MG63 (cell line): Measurements from ENCODE around the gene CNR2. TPM values are rescaled to one million over a fixed set of nuclear protein-coding genes. Genes with fewer than 3 reads are reported as not detected.
A peak's percentile ranks its signal among the peaks of the same experiment; 100 is the strongest.
"Not testable (repeated sequence)": the region's sequence is repeated elsewhere in the genome, so short reads cannot be mapped to it uniquely, and the experiment has no call there.

ENCODE experiments used
- DNase-seq: peaks from one replicate; pipeline ENCODE4 v3.0.0-alpha.2; 2020
- H3K27me3 ChIP-seq: fragments of 250-450 bp; sonication (Bioruptor Pico); 2 replicates; pipeline ENCODE4 v1.5.1; 2020; ENCODE audit warnings: mild to moderate bottlenecking, moderate library complexity
- H3K36me3 ChIP-seq: fragments of 250-450 bp; sonication (Bioruptor Pico); 2 replicates; pipeline ENCODE4 v1.5.1; 2020; ENCODE audit warnings: mild to moderate bottlenecking, moderate library complexity
- H3K4me3 ChIP-seq: fragments of 250-450 bp; sonication (Bioruptor Pico); 2 replicates; pipeline ENCODE4 v1.5.1; 2020; ENCODE audit warnings: mild to moderate bottlenecking, moderate library complexity
- H3K9me3 ChIP-seq: fragments of 250-450 bp; sonication (Bioruptor Pico); 2 replicates; pipeline ENCODE4 v1.5.1; 2020; ENCODE audit warnings: mild to moderate bottlenecking, moderate library complexity
- total RNA-seq: library from RNA; depleted of rRNA; stranded (reverse); fragments of >200 nt; shearing (Covaris generic); gene quantifications from 2 replicates; pipeline ENCODE4 v1.2.3, GENCODE V29; 2014; ENCODE audit warnings: low replicate concordance

CNR2 gene
- total RNA-seq, 1 experiment from 2014 or later = not detected

DNA sequence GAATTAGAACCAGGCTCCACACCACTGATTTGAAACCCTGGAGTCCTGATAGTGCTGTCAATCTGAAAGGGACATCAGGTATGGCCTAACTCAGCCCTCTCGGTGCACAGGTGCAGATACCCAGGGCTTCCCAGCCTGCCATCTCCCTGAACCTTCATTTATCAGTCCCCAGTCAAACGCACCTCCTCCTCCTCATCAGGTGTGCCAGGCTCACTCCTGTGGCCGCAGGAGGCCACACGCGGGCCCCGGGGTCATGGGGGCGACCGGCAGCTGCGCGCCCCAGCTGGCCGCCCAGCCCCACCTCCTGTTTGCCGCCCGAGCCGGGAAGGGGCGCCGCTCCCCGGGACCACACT is 45.6 kb downstream of the CNR2 start:
- Histone ChIP-seq H3K9me3 (no peaks in the 10 kb centered on the region), H3K4me3 (peak overlapping the region; percentile 58)
- DNase-seq = no peak

GRCh38 chr1:23865543-23865930 is 47.6 kb downstream of the CNR2 start:
- Histone ChIP-seq H3K27me3 (no peaks in the 10 kb centered on the region), H3K4me3 (no peak overlapping the region), H3K9me3 (no peaks in the 10 kb centered on the region), H3K36me3 (no peaks in the 10 kb centered on the region; the same call in 1 of the 2 replicates)
- no peak for DNase-seq

More for the DNA sequence above, 45.6 kb downstream of the CNR2 start:
- H3K27me3 ChIP-seq = no peaks in the 10 kb centered on the region
- H3K36me3 ChIP-seq = no peaks in the 10 kb centered on the region; the same call in 1 of the 2 replicates

GRCh38 chr1:23864801-23865542 is 48.2 kb downstream of the CNR2 start:
- no peak for DNase-seq
- Histone ChIP-seq H3K4me3 (no peak overlapping the region), H3K36me3 (no peaks in the 10 kb centered on the region; the same call in 1 of the 2 replicates), H3K27me3 (no peaks in the 10 kb centered on the region), H3K9me3 (no peaks in the 10 kb centered on the region)

- Histone ChIP-seq H3K36me3 (no peaks in the 10 kb centered on the region; the same call in 1 of the 2 replicates), H3K4me3 (no peak overlapping the region), H3K9me3 (no peaks in the 10 kb centered on the region), H3K27me3 (no peaks in the 10 kb centered on the region)
- DNase-seq = no peak
These were observed 50.5 kb downstream of the CNR2 start for GRCh38 chr1:23862640-23863039.

GRCh38 chr1:23854568-23854967 is 58.6 kb downstream of the CNR2 start:
- H3K27me3 ChIP-seq = no peaks in the 10 kb centered on the region
- no peaks in the 10 kb centered on the region for H3K36me3 ChIP-seq
- no peaks in the 10 kb centered on the region for H3K9me3 ChIP-seq
- H3K4me3 ChIP-seq = no peak overlapping the region
- no peak for DNase-seq

DNA sequence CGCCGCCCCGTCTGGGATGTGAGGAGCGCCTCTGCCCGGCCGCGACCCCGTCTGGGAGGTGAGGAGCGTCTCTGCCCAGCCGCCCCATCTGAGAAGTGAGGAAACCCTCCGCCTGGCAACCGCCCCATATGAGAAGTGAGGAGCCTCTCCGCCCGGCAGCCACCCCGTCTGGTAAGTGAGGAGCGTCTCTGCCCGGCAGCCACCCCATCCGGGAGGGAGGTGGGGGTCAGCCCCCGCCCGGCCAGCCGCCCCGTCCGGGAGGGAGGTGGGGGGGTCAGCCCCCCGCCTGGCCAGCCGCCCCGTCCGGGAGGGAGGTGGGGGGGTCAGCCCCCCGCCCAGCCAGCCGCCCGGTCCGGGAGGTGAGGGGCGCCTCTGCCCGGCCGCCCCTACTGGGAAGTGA is 60.0 kb downstream of the CNR2 start:
- H3K9me3 ChIP-seq, DNase-seq, H3K36me3 ChIP-seq, H3K4me3 ChIP-seq, H3K27me3 ChIP-seq: not testable (repeated sequence)

- H3K27me3 ChIP-seq, H3K36me3 ChIP-seq, H3K4me3 ChIP-seq, DNase-seq, H3K9me3 ChIP-seq: not testable (repeated sequence)
These were observed 61.8 kb downstream of the CNR2 start for GRCh38 chr1:23851406-23851805.

DNA sequence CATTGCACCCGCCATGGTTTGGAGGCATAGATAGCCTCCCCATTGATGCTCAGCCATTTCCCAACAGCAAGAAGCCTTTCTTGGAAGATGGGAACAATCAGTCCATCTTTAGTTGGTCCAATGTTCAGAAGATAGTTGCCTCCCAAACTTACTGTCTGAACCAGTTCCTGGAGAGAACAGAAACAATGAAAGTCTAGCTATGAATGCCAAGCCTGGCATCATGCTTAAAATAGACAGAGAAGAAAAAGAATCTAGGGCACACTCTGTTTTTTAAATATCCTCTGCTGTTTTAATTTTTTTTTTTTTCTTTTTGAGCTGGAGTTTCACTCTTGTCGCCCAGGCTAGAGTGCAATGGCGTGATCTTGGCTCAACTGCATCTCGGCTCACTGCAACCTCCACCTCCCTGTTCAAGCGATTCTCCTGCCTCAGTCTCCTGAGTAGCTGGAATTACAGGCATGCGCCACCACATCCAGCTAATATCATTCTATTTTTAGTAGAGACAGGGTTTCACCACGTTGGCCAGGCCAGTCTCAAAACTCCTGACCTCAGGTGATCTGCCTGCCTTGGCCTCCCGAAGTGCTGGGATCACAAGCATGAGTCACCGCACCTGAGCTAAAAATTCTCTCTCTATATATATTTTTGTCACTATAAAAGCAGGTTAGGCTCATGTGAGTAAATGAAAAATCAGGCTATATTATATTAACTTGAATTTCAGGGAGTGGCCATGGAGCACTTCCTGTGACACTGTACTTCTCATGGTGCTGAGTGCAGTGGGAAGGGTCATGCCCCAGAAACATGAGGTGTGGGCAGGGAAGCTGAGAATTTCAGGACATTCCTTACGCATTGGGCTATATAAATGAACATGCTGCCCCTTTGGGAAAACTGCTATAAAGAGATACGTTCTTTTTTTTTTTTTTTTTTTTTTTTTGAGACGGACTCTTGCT is 64.2 kb downstream of the CNR2 start:
- no peaks in the 10 kb centered on the region; the same call in 1 of the 2 replicates for H3K9me3 ChIP-seq
- DNase-seq = no peak

DNA sequence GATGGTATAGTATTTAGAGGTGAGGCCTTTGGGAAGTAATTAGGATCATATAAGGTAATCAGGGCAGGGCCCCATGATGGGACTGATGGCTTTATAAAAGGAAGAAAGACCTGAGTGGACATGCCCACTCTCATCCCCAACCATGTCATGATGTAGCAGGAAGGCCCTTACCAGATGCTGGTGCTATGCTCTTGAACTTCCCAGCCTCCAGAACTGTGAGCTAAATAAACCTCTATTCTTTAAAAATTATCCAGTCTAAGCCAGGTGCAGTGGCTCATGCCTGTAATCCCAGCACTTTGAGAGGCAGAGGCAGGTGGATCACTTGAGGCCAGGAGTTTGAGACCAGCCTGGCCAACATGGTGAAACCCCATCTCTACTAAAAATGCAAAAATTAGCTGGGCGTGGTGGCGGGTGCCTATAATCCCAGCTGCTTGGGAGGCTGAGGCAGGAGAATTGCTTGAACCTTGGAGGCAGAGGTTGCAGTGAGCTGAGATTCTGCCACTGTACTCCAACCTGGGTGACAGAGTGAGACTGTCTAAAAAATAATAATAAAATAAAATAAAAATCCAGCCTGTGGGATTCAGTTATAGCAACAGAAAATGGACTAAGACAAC is 65.6 kb downstream of the CNR2 start:
- not testable (repeated sequence) for H3K36me3 ChIP-seq, H3K9me3 ChIP-seq, H3K27me3 ChIP-seq, H3K4me3 ChIP-seq, DNase-seq

More for the DNA sequence above, 64.2 kb downstream of the CNR2 start:
- no peak overlapping the region for H3K4me3 ChIP-seq
- H3K27me3 ChIP-seq = no peaks in the 10 kb centered on the region
- peaks cover 3% of the 10 kb centered on the region for H3K36me3 ChIP-seq

DNA sequence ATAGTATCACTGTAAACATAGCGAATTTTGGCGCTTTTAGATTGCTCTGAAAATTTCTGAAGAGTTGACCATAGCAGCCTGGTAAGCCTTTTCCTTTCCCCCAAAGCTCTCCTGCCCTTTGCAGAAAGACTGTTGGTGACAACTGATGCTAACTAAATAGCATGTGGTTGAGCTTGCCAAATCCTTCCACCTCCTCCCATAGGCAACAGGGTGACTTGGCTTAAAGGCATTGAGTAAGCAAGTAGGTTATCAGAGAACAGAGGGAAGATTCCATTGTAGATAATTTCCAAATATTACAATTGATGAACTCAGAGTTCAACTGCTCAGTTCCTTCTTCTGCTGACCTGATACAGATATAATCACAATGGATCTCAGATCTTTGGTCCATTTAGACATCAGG is 68.0 kb downstream of the CNR2 start:
- DNase-seq = no peak

GRCh38 chr1:23843644-23844043 is 69.5 kb downstream of the CNR2 start:
- Histone ChIP-seq H3K36me3 (peaks cover 3% of the 10 kb centered on the region), H3K4me3 (no peak overlapping the region), H3K27me3 (no peaks in the 10 kb centered on the region; the same call in 1 of the 2 replicates), H3K9me3 (no peaks in the 10 kb centered on the region; the same call in 1 of the 2 replicates)
- no peak for DNase-seq

More for the DNA sequence above, 68.0 kb downstream of the CNR2 start:
- Histone ChIP-seq H3K4me3 (no peak overlapping the region), H3K9me3 (no peaks in the 10 kb centered on the region; the same call in 1 of the 2 replicates), H3K27me3 (no peaks in the 10 kb centered on the region; the same call in 1 of the 2 replicates), H3K36me3 (peaks cover 3% of the 10 kb centered on the region)

DNA sequence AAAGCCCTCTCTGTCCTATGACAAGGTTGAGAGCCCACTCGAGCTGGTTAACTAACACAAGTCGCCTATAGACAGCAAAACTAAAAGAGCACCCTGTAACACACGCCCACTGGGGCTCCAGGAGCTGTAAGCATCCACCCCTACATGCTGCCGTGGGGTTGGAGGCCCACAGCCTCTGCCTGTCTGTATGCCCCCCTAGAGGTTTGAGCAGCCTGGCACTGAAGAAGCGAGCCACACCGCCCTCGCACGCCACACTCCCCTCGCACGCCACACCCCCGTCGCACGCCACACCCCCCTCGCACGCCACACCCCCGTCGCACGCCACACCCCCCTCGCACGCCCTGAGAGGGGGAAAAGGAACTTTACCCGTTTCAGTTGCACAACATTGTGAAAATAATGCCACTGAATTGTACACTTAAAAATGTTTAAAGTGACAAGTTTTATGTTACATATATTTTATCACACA is 74.7 kb downstream of the CNR2 start:
- DNase-seq = peak; percentile 55
- no peaks in the 10 kb centered on the region for H3K36me3 ChIP-seq
- H3K9me3 ChIP-seq = no peaks in the 10 kb centered on the region
- no peaks in the 10 kb centered on the region; the same call in 1 of the 2 replicates for H3K27me3 ChIP-seq
- H3K4me3 ChIP-seq = peak overlapping the region; percentile 34

GRCh38 chr1:23837908-23838307 is 75.3 kb downstream of the CNR2 start:
- no peak overlapping the region; the same call in 1 of the 2 replicates for H3K4me3 ChIP-seq
- no peak for DNase-seq

DNA sequence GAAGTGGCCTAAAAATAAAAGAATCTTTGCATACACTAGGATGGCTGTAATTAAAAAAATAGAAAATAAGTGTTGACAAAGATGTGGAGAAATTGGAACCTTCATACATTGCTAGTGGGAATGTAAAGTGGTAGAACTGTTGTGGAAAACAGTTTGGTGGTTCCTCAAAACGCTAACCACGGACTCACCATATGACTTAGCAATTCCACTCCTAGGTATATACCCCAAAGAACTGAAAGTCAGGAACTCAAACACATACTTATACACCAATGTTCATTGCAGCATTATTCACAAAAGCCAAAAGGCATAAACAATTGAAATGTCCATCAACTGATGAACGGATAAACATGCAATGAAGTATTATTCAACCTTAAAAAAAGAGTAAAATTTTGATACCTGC is 77.1 kb downstream of the CNR2 start:
- no peak for DNase-seq
- no peaks in the 10 kb centered on the region for H3K9me3 ChIP-seq
- H3K4me3 ChIP-seq = no peak overlapping the region

More at GRCh38 chr1:23837908-23838307, 75.3 kb downstream of the CNR2 start:
- no peaks in the 10 kb centered on the region for H3K36me3 ChIP-seq
- H3K27me3 ChIP-seq = no peaks in the 10 kb centered on the region; the same call in 1 of the 2 replicates
- no peaks in the 10 kb centered on the region for H3K9me3 ChIP-seq

DNA sequence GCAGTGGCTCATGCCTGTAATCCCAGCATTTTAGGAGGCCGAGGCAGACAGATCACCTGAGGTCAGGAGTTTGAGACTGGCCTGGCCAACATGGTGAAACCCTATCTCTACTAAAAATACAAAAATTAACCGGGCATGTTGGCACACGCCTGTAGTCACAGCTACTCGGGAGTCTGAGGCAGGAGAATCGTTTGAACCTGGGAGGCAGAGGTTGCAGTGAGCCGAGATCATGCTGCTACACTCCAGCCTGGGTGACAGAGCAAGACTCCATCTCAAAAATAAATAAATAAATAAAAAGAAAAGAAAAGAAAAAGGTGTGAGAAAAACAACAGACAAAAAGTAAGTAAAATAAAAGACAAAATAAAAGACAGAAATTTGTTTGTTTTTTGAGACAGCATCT is 79.0 kb downstream of the CNR2 start:
- DNase-seq, H3K4me3 ChIP-seq: not testable (repeated sequence)

More for the DNA sequence above, 77.1 kb downstream of the CNR2 start:
- H3K27me3 ChIP-seq = no peaks in the 10 kb centered on the region; the same call in 1 of the 2 replicates
- H3K36me3 ChIP-seq = no peaks in the 10 kb centered on the region

GRCh38 chr1:23827717-23828116 is 85.4 kb downstream of the CNR2 start:
- Histone ChIP-seq H3K27me3 (no peaks in the 10 kb centered on the region), H3K36me3 (peaks cover 4% of the 10 kb centered on the region; the same call in 1 of the 2 replicates), H3K9me3 (no peaks in the 10 kb centered on the region)

More for the DNA sequence above, 79.0 kb downstream of the CNR2 start:
- not testable (repeated sequence) for H3K9me3 ChIP-seq, H3K36me3 ChIP-seq, H3K27me3 ChIP-seq

More at GRCh38 chr1:23827717-23828116, 85.4 kb downstream of the CNR2 start:
- H3K4me3 ChIP-seq = no peak overlapping the region
- no peak for DNase-seq
